IMR-90 (cell line): ENCODE data around the gene OSTM1. TPM values are rescaled to one million over a fixed set of nuclear protein-coding genes. Genes with fewer than 3 reads are reported as not detected.

ENCODE experiments used
- ATAC-seq: fragments of 200-7000 bp; cut with Tn5 transposase; 2 replicates; pipeline ENCODE4 v1.9.1; 2020; ENCODE audit warnings: low read depth, mild to moderate bottlenecking, moderate library complexity
- BruUV-seq: library from RNA; stranded (reverse); fragments of 400-500 nt; replicated peaks from 2 replicates; lab custom pipeline; 2021; lab: Mats Ljungman, UMichigan
- CTCF ChIA-PET: fragments of 300-600 bp; formaldehyde crosslinking; extraction: SDS; loops from one replicate; lab custom pipeline; 2021; ENCODE audit warnings: antibody characterized with exemption; lab: Yijun Ruan, JAX
- POLR2A ChIA-PET: fragments of 300-600 bp; sonication (Branson Sonifier 250); formaldehyde crosslinking; loops from one replicate; lab custom pipeline; 2022; ENCODE audit warnings: antibody characterized with exemption; ENCODE audit not compliant: unreplicated experiment; lab: Charles Lee
- DNase-seq: peaks from one replicate; pipeline ENCODE4 v3.0.0; 2013
- H2AFZ ChIP-seq: replicated peaks from 2 replicates; pipeline ENCODE3; 2013; ENCODE audit warnings: low read length, mild to moderate bottlenecking; ENCODE audit not compliant: poor library complexity
- H2AK5ac ChIP-seq: 2 replicates; pipeline ENCODE4 v1.6.1; 2013; ENCODE audit warnings: low read depth, low read length, inconsistent platforms
- H2AK9ac ChIP-seq: replicated peaks from 2 replicates; pipeline ENCODE3; 2013; ENCODE audit warnings: mild to moderate bottlenecking, low read depth, low read length, moderate library complexity; ENCODE audit not compliant: poor library complexity
- H2BK120ac ChIP-seq: 2 replicates; pipeline ENCODE4 v1.6.1; 2013; ENCODE audit warnings: low read depth, low read length, inconsistent platforms
- H2BK15ac ChIP-seq: 3 replicates; pipeline ENCODE4 v1.6.1; 2013; ENCODE audit warnings: low read depth, low read length, inconsistent platforms
- H2BK20ac ChIP-seq: 2 replicates; pipeline ENCODE4 v1.6.1; 2013; ENCODE audit warnings: low read depth, mild to moderate bottlenecking, inconsistent platforms, low read length, moderate library complexity
- H2BK5ac ChIP-seq: 2 replicates; pipeline ENCODE4 v1.6.1; 2013; ENCODE audit warnings: mild to moderate bottlenecking, low read depth, low read length, inconsistent platforms; ENCODE audit not compliant: poor library complexity, severe bottlenecking
- H3K14ac ChIP-seq: replicated peaks from 2 replicates; pipeline ENCODE4 v1.6.1; 2013; ENCODE audit warnings: low read depth, low read length, inconsistent platforms
- H3K18ac ChIP-seq: 2 replicates; pipeline ENCODE4 v1.6.1; 2013; ENCODE audit warnings: low read depth, low read length, control low read depth
- H3K23ac ChIP-seq: 2 replicates; pipeline ENCODE4 v1.6.1; 2013; ENCODE audit warnings: low read depth, low read length, inconsistent platforms
- H3K27ac ChIP-seq: 2 replicates; pipeline ENCODE4 v1.5.1; 2013; ENCODE audit warnings: mild to moderate bottlenecking, control low read depth, low read length; ENCODE audit not compliant: insufficient read depth
- H3K27me3 ChIP-seq: 2 replicates; pipeline ENCODE4 v1.6.1; 2013; ENCODE audit warnings: low read length; ENCODE audit not compliant: control insufficient read depth, insufficient read depth
- H3K36me3 ChIP-seq: 2 replicates; pipeline ENCODE4 v1.6.1; 2013; ENCODE audit warnings: low read length, mixed read lengths; ENCODE audit not compliant: control insufficient read depth, insufficient read depth
- H3K4ac ChIP-seq: 2 replicates; pipeline ENCODE4 v1.6.1; 2013; ENCODE audit warnings: low read depth, low read length, inconsistent platforms
- H3K4me1 ChIP-seq: 2 replicates; pipeline ENCODE4 v1.6.1; 2013; ENCODE audit warnings: low read length, mixed read lengths; ENCODE audit not compliant: control insufficient read depth, insufficient read depth
- H3K4me2 ChIP-seq: 2 replicates; pipeline ENCODE4 v1.6.1; 2013; ENCODE audit warnings: low read depth, mild to moderate bottlenecking, control low read depth, low read length, moderate library complexity
- H3K4me3 ChIP-seq: 2 replicates; pipeline ENCODE4 v1.5.1; 2013; ENCODE audit warnings: low read depth, mild to moderate bottlenecking, control low read depth, low read length, moderate library complexity; ENCODE audit not compliant: insufficient read depth
- H3K56ac ChIP-seq: 2 replicates; pipeline ENCODE4 v1.6.1; 2013; ENCODE audit warnings: low read length, inconsistent platforms; ENCODE audit not compliant: insufficient read depth; ENCODE audit errors: extremely low read depth
- H3K79me1 ChIP-seq, 2 experiments: 2 replicates each; pipeline ENCODE4 v1.6.1; 2013; ENCODE audit warnings: low read length in 2 of 2, inconsistent platforms in 1 of 2, low read depth in 1 of 2
- H3K9ac ChIP-seq: 2 replicates; pipeline ENCODE4 v1.6.1; 2013; ENCODE audit warnings: low read depth, low read length, control low read depth
- H3K9me1 ChIP-seq: 2 replicates; pipeline ENCODE4 v1.6.1; 2013; ENCODE audit warnings: low read length, inconsistent platforms; ENCODE audit not compliant: insufficient read depth
- H3K9me3 ChIP-seq: 2 replicates; pipeline ENCODE4 v1.6.1; 2013; ENCODE audit warnings: low read length; ENCODE audit not compliant: control insufficient read depth, insufficient read depth
- H4K20me1 ChIP-seq: 2 replicates; pipeline ENCODE4 v1.6.1; 2013; ENCODE audit warnings: low read length, inconsistent platforms; ENCODE audit not compliant: insufficient read depth
- H4K5ac ChIP-seq: 2 replicates; pipeline ENCODE4 v1.6.1; 2013; ENCODE audit warnings: mild to moderate bottlenecking, low read depth, low read length, control low read depth
- H4K8ac ChIP-seq, 2 experiments: 2 replicates each; pipeline ENCODE4 v1.6.1; 2013; ENCODE audit warnings: low read depth in 2 of 2, low read length in 2 of 2, control low read depth in 1 of 2, inconsistent platforms in 1 of 2
- H4K91ac ChIP-seq: 2 replicates; pipeline ENCODE4 v1.6.1; 2013; ENCODE audit warnings: low read depth, low read length, inconsistent platforms; ENCODE audit not compliant: insufficient read depth
- CEBPB ChIP-seq: IDR thresholded peaks from 2 replicates; pipeline ENCODE4 v1.6.1; 2012; ENCODE audit warnings: low read depth, low read length, improper control_type of control experiment
- ELK1 ChIP-seq: fragments of 150-350 bp; IDR thresholded peaks from 2 replicates; pipeline ENCODE4 v1.6.1; 2016; ENCODE audit warnings: low read depth, mild to moderate bottlenecking, low read length, moderate library complexity, borderline replicate concordance
- FOS ChIP-seq: fragments of 150-350 bp; IDR thresholded peaks from 2 replicates; pipeline ENCODE4 v1.6.1; 2016; ENCODE audit warnings: low read depth, low read length
- MAZ ChIP-seq: IDR thresholded peaks from 2 replicates; pipeline ENCODE4 v1.6.1; 2012; ENCODE audit warnings: low read depth, mild to moderate bottlenecking, low read length, improper control_type of control experiment, moderate library complexity, borderline replicate concordance
- MXI1 ChIP-seq: IDR thresholded peaks from 2 replicates; pipeline ENCODE4 v1.6.1; 2012; ENCODE audit warnings: low read depth, mild to moderate bottlenecking, low read length, moderate library complexity, borderline replicate concordance
- RAD21 ChIP-seq: IDR thresholded peaks from 2 replicates; pipeline ENCODE4 v1.6.1; 2012; ENCODE audit warnings: low read length, improper control_type of control experiment
- WGBS, 2 experiments: methylation state at CpG; one replicate each; pipeline versions ENCODE4 v1.1.5 to v1.1.7; 2013; ENCODE audit warnings: missing lambda C conversion rate in 2 of 2; ENCODE audit not compliant: insufficient read length in 1 of 2; ENCODE audit errors: extremely low coverage in 2 of 2; 5-methylcytosine and 5-hydroxymethylcytosine counted together
- dilution Hi-C: fragments of 300-500 bp; cut with HindIII; formaldehyde crosslinking; loops from one replicate; pipeline ENCODE4 v1.14.3; 2018; ENCODE audit warnings: low sequenced_read_pairs; ENCODE audit not compliant: unreplicated experiment
- in situ Hi-C: fragments of 300-500 bp; cut with MboI; formaldehyde crosslinking; loops from 3 replicates; pipeline ENCODE4 v1.14.3; 2019; ENCODE audit warnings: low sequenced_read_pairs, inconsistent platforms, mixed read lengths
- intact Hi-C: fragments of 100-400 bp; cut with micrococcal nuclease; formaldehyde crosslinking; loops from 2 replicates; pipeline ENCODE4 v1.10.0; 2022
- polyA plus RNA-seq, 3 experiments: library from polyadenylated mRNA; depleted of rRNA; stranded (reverse); fragments of >200 nt; gene quantifications; 2 replicates each; pipeline ENCODE4 v1.2.3, GENCODE V29; 2012; ENCODE audit warnings: low replicate concordance in 1 of 3
- total RNA-seq: library from RNA; depleted of rRNA; stranded (reverse); fragments of >200 nt; gene quantifications from 2 replicates; pipeline ENCODE4 v1.2.3, GENCODE V29; 2012

The OSTM1 gene
- total and polyA plus RNA-seq, 2 of the 4 experiments (the other 2 are of a cell fraction): 8.0 to 24.7 TPM

GRCh38 chr6:108106694-108107093 lies 32.2 kb upstream of the OSTM1 start:
- DNase-seq (no peak), ATAC-seq (no peak)
- Histone ChIP-seq H3K14ac (no peak overlapping the region), H3K4me3 (no peak overlapping the region), H4K20me1 (no peaks in the 10 kb centered on the region), H3K56ac (no peak overlapping the region), H3K4me1 (no peaks in the 10 kb centered on the region), H4K5ac (no peak overlapping the region), H2BK20ac (no peak overlapping the region), H4K91ac (no peak overlapping the region), H3K27me3 (peaks cover 19% of the 10 kb centered on the region), H3K79me1 (no peaks in the 10 kb centered on the region), H2BK5ac (no peak overlapping the region), H3K4ac (no peak overlapping the region), H3K27ac (no peak overlapping the region), H2AK9ac (no peak overlapping the region), H2BK15ac (no peak overlapping the region), H3K9ac (no peak overlapping the region), H3K18ac (no peak overlapping the region), H3K4me2 (no peak overlapping the region), H2BK120ac (no peak overlapping the region), H3K36me3 (no peaks in the 10 kb centered on the region), H3K9me1 (no peaks in the 10 kb centered on the region), H2AK5ac (no peak overlapping the region), H3K9me3 (peaks cover 3% of the 10 kb centered on the region; the same call in 1 of the 2 replicates), H2AFZ (no peak overlapping the region), H3K23ac (no peak overlapping the region), H4K8ac (no peak overlapping the region)
- intact Hi-C loops (no loop called here), in situ Hi-C loops (no loop called here), dilution Hi-C loops (no loop called here)
- WGBS, 2 experiments: 33% methylated on average over 1 of the region's 1 CpG; no CpG with 5 or more reads in 1 of the 2 experiments
- no TSS peak for BruUV-seq
- ChIA-PET POLR2A (no interaction called here), CTCF (interaction anchor here (0.6 kb wide), 1 partner anchor 996 kb away, joined by 3 read pairs; no protein-coding TSS in a partner anchor)
- no peak for TF ChIP-seq CEBPB
- TF ChIP-seq ELK1: no peak
- no peak for TF ChIP-seq MXI1
- no peak for TF ChIP-seq RAD21
- no peak for TF ChIP-seq FOS
- no peak for TF ChIP-seq MAZ
